Type B pancreatic cell (in vitro differentiated cells): ENCODE measurements around the gene MARCHF3. TPM values are rescaled to one million over a fixed set of nuclear protein-coding genes. Genes with fewer than 3 reads are reported as not detected.

Experiments used
- DNase-seq: peaks from one replicate; pipeline ENCODE4 v3.0.0; 2021; ENCODE audit warnings: mixed read lengths; ENCODE audit not compliant: unreplicated experiment; ENCODE audit errors: extremely low spot score
- H3K27ac Mint-ChIP-seq: 2 replicates; pipeline ENCODE4 v1.8.0; 2021; ENCODE audit warnings: mild to moderate bottlenecking, mixed read lengths
- H3K27me3 Mint-ChIP-seq: 2 replicates; pipeline ENCODE4 v1.8.0; 2021; ENCODE audit warnings: mixed read lengths
- H3K36me3 Mint-ChIP-seq: 2 replicates; pipeline ENCODE4 v1.8.0; 2021; ENCODE audit warnings: mixed read lengths
- H3K4me1 Mint-ChIP-seq: one replicate; pipeline ENCODE4 v1.8.0; 2021; ENCODE audit warnings: mixed read lengths; ENCODE audit not compliant: unreplicated experiment
- H3K4me3 Mint-ChIP-seq: 2 replicates; pipeline ENCODE4 v1.8.0; 2021; ENCODE audit warnings: mild to moderate bottlenecking, mixed read lengths
- H3K9me3 Mint-ChIP-seq: 2 replicates; pipeline ENCODE4 v1.8.0; 2021; ENCODE audit warnings: mixed read lengths
- total RNA-seq: library from RNA; stranded (reverse); gene quantifications from 2 replicates; pipeline ENCODE4 v1.2.1, GENCODE V29; 2021; ENCODE audit warnings: low replicate concordance
- TF ChIP-seq, protein P1 (sequence below): fragments of 200-600 bp; sonication (generic); conservative IDR thresholded peaks from 2 replicates; pipeline ENCODE4 v1.5.0; 2021; ENCODE audit warnings: antibody characterized with exemption, mild to moderate bottlenecking

MARCHF3 gene
- total RNA-seq, 1 donor from 2014 or later = 5.9 TPM

GRCh38 chr5:126995689-126996088, 34.7 kb downstream of the MARCHF3 start:
- Mint-ChIP-seq H3K4me1 (no peaks in the 10 kb centered on the region), H3K27ac (no peak overlapping the region), H3K9me3 (no peaks in the 10 kb centered on the region), H3K27me3 (no peaks in the 10 kb centered on the region), H3K4me3 (no peak overlapping the region), H3K36me3 (no peaks in the 10 kb centered on the region)
- TF ChIP-seq, protein P1, sequence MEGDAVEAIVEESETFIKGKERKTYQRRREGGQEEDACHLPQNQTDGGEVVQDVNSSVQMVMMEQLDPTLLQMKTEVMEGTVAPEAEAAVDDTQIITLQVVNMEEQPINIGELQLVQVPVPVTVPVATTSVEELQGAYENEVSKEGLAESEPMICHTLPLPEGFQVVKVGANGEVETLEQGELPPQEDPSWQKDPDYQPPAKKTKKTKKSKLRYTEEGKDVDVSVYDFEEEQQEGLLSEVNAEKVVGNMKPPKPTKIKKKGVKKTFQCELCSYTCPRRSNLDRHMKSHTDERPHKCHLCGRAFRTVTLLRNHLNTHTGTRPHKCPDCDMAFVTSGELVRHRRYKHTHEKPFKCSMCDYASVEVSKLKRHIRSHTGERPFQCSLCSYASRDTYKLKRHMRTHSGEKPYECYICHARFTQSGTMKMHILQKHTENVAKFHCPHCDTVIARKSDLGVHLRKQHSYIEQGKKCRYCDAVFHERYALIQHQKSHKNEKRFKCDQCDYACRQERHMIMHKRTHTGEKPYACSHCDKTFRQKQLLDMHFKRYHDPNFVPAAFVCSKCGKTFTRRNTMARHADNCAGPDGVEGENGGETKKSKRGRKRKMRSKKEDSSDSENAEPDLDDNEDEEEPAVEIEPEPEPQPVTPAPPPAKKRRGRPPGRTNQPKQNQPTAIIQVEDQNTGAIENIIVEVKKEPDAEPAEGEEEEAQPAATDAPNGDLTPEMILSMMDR = no peak
- DNase-seq = no peak

GRCh38 chr5:126995039-126995438, 35.3 kb downstream of the MARCHF3 start:
- Mint-ChIP-seq H3K9me3 (no peaks in the 10 kb centered on the region), H3K36me3 (no peaks in the 10 kb centered on the region), H3K4me1 (no peaks in the 10 kb centered on the region), H3K27ac (no peak overlapping the region), H3K27me3 (no peaks in the 10 kb centered on the region), H3K4me3 (no peak overlapping the region)
- no peak for DNase-seq
- TF ChIP-seq, protein P1 = no peak

DNA sequence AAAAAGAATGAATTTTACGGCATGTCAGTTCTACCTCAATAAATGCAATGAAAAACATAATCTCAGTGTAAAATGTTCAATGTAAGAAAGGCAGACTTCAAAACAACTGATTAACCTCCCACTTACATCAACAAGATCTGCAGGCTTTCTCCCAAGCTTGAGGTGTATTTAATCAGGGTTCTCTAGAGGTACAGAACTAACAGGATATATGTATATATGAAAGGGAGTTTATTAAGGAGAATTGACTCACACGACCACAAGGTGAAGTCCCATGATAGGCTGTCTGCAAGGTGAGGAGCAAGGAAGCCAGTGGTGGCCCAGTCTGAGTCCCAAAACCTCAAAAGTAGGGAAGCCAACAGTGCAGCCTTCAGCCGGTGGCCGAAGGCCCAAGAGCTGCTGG, 35.9 kb downstream of the MARCHF3 start:
- Mint-ChIP-seq H3K27me3 (no peaks in the 10 kb centered on the region), H3K36me3 (no peaks in the 10 kb centered on the region), H3K9me3 (no peaks in the 10 kb centered on the region), H3K4me1 (no peaks in the 10 kb centered on the region), H3K27ac (no peak overlapping the region), H3K4me3 (no peak overlapping the region)
- TF ChIP-seq, protein P1 = no peak
- no peak for DNase-seq

DNA sequence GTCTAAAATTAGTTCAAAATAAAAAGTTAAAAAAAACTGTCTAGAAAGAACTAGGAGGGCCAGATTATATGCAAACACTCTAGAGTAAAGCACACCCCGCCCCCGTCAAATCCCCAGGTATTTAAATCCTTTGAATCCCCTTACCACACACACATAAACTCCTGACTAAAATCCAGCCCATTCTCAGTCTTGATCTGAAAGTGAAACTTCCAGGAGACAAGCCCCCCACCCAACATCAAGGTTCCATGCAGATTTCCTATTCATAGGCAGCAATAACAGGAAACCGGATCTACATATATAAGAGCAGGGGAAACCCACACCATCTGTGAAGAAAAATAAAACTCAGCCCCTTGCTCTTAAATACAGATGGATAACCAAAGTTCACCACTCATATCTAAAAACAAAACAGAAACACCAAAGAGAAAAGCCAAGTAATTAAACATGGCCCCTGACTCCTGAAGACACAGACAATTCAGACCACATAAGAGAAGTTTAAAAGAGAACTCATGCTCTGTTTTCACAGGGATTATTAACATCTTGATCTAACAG, 42.3 kb downstream of the MARCHF3 start:
- DNase-seq = no peak
- no peaks in the 10 kb centered on the region for H3K36me3 Mint-ChIP-seq
- TF ChIP-seq, protein P1 = no peak
- no peaks in the 10 kb centered on the region for H3K9me3 Mint-ChIP-seq
- H3K27me3 Mint-ChIP-seq = no peaks in the 10 kb centered on the region
- no peak overlapping the region for H3K4me3 Mint-ChIP-seq
- peaks cover 8% of the 10 kb centered on the region for H3K4me1 Mint-ChIP-seq
- no peak overlapping the region for H3K27ac Mint-ChIP-seq

- no peak for DNase-seq
- TF ChIP-seq, protein P1 = no peak
- Mint-ChIP-seq H3K9me3 (no peaks in the 10 kb centered on the region), H3K4me3 (no peak overlapping the region), H3K4me1 (peaks cover 8% of the 10 kb centered on the region), H3K36me3 (no peaks in the 10 kb centered on the region), H3K27me3 (no peaks in the 10 kb centered on the region), H3K27ac (no peak overlapping the region)
These were observed 43.0 kb downstream of the MARCHF3 start for GRCh38 chr5:126987271-126987899.
